Neural cell (in vitro differentiated cells): ENCODE data around the gene AHSG. TPM values are rescaled to one million over a fixed set of nuclear protein-coding genes. Genes with fewer than 3 reads are reported as not detected.

Experiments used
- H2AFZ ChIP-seq: fragments of 200-600, 300-800 bp; sonication (generic), shearing (Covaris generic); 2 replicates; pipeline ENCODE4 v1.6.0; 2014; ENCODE audit warnings: low read depth, mild to moderate bottlenecking, antibody characterized with exemption, low read length, moderate library complexity
- H3F3A ChIP-seq: fragments of 200-600 bp; shearing (Covaris generic); 2 replicates; pipeline ENCODE4 v1.6.1; 2016; ENCODE audit warnings: mild to moderate bottlenecking, moderate library complexity, mixed read lengths, antibody characterized with exemption, low read length; ENCODE audit not compliant: insufficient read depth, poor library complexity, severe bottlenecking
- H3K27ac ChIP-seq: fragments of 200-600, 300-800 bp; sonication (generic), shearing (Covaris generic); 2 replicates; pipeline ENCODE4 v1.5.1; 2014; ENCODE audit warnings: mild to moderate bottlenecking, low read length, moderate library complexity
- H3K27me3 ChIP-seq: fragments of 300-800, 200-600 bp; sonication (generic), shearing (Covaris generic); 2 replicates; pipeline ENCODE4 v1.6.0; 2014; ENCODE audit warnings: mild to moderate bottlenecking, low read depth, low read length, moderate library complexity; ENCODE audit not compliant: insufficient read depth
- H3K36me3 ChIP-seq: fragments of 300-800, 200-600 bp; sonication (generic), shearing (Covaris generic); 2 replicates; pipeline ENCODE4 v1.5.1; 2014; ENCODE audit warnings: mild to moderate bottlenecking, antibody characterized with exemption, low read length, moderate library complexity; ENCODE audit not compliant: insufficient read depth
- H3K4me2 ChIP-seq: fragments of 300-800, 200-600 bp; sonication (generic), shearing (Covaris generic); 2 replicates; pipeline ENCODE4 v1.6.0; 2014; ENCODE audit warnings: mild to moderate bottlenecking, low read length
- H3K4me3 ChIP-seq: fragments of 300-800, 200-600 bp; sonication (generic), shearing (Covaris generic); 2 replicates; pipeline ENCODE4 v1.5.1; 2014; ENCODE audit warnings: mild to moderate bottlenecking, low read length, moderate library complexity
- H3K79me2 ChIP-seq: fragments of 200-600 bp; shearing (Covaris generic); replicated peaks from 2 replicates; pipeline ENCODE4 v1.6.0; 2014; ENCODE audit warnings: mild to moderate bottlenecking, low read length, moderate library complexity; ENCODE audit not compliant: insufficient read depth
- H3K9ac ChIP-seq: fragments of 300-800, 200-600 bp; sonication (generic), shearing (Covaris generic); 2 replicates; pipeline ENCODE4 v1.6.1; 2016; ENCODE audit warnings: mild to moderate bottlenecking, low read length, mixed read lengths
- H3K9me2 ChIP-seq: fragments of 200-600 bp; shearing (Covaris generic); 2 replicates; pipeline ENCODE4 v1.6.1; 2016; ENCODE audit warnings: mild to moderate bottlenecking, low read length, mixed read lengths; ENCODE audit not compliant: insufficient read depth
- H3K9me3 ChIP-seq: fragments of 200-600, 300-800 bp; sonication (generic), shearing (Covaris generic); 2 replicates; pipeline ENCODE4 v1.6.1; 2016; ENCODE audit warnings: mild to moderate bottlenecking, mixed run types, low read length, moderate library complexity, mixed read lengths
- H4K20me1 ChIP-seq: fragments of 200-600 bp; shearing (Covaris generic); 2 replicates; pipeline ENCODE4 v1.6.1; 2016; ENCODE audit warnings: mild to moderate bottlenecking, mixed run types; ENCODE audit not compliant: insufficient read depth
- EP300 ChIP-seq: fragments of 450-650 bp; conservative IDR thresholded peaks from 2 replicates; pipeline ENCODE4 v1.6.1; 2014; ENCODE audit warnings: antibody characterized with exemption, mild to moderate bottlenecking, moderate library complexity; ENCODE audit not compliant: poor library complexity, severe bottlenecking
- EZH2 ChIP-seq: fragments of 200-600, 300-800 bp; shearing (Covaris generic), sonication (generic); IDR thresholded peaks from 2 replicates; pipeline ENCODE4 v1.6.1; 2014; ENCODE audit warnings: antibody characterized with exemption, low read length, borderline replicate concordance, mild to moderate bottlenecking; ENCODE audit not compliant: insufficient read depth, poor library complexity, severe bottlenecking
- MXI1 ChIP-seq: fragments of 450-650 bp; conservative IDR thresholded peaks from 2 replicates; pipeline ENCODE4 v1.6.1; 2014; ENCODE audit warnings: antibody characterized with exemption, mild to moderate bottlenecking; ENCODE audit not compliant: poor library complexity, severe bottlenecking
- POLR2AphosphoS5 ChIP-seq: IDR thresholded peaks from 2 replicates; pipeline ENCODE4 v1.6.1; 2012
- REST ChIP-seq: IDR thresholded peaks from 2 replicates; pipeline ENCODE4 v1.6.1; 2012; ENCODE audit warnings: borderline replicate concordance
- SMC3 ChIP-seq: fragments of 450-650 bp; conservative IDR thresholded peaks from 2 replicates; pipeline ENCODE4 v1.6.1; 2014; ENCODE audit warnings: antibody characterized with exemption, mild to moderate bottlenecking, moderate library complexity; ENCODE audit not compliant: poor library complexity
- TAF1 ChIP-seq: IDR thresholded peaks from 2 replicates; pipeline ENCODE4 v1.6.1; 2012; ENCODE audit warnings: low read depth
- polyA plus RNA-seq: library from polyadenylated mRNA; depleted of rRNA; stranded (reverse); fragments of >200 nt; gene quantifications from 2 replicates; pipeline ENCODE4 v1.2.3, GENCODE V29; 2014

Gene AHSG
- polyA plus RNA-seq, 1 donor from 2014 or later: 0.40 TPM

- H3K9me3 ChIP-seq: no peaks in the 10 kb centered on the region
- H3K4me3 ChIP-seq: no peak overlapping the region
- no peaks in the 10 kb centered on the region for H3K27me3 ChIP-seq
- no peak overlapping the region for H3K9ac ChIP-seq
- H3K9me2 ChIP-seq: no peaks in the 10 kb centered on the region
- H3F3A ChIP-seq: peaks cover 4% of the 10 kb centered on the region
- TF ChIP-seq MXI1: no peak
- no peak for TF ChIP-seq EP300
- TF ChIP-seq SMC3: no peak
- no peak for TF ChIP-seq TAF1
- no peak for TF ChIP-seq POLR2AphosphoS5
- H2AFZ ChIP-seq: no peak overlapping the region
- H3K79me2 ChIP-seq: no peaks in the 10 kb centered on the region
- H3K27ac ChIP-seq: peak overlapping the region; percentile 85
- no peaks in the 10 kb centered on the region for H4K20me1 ChIP-seq
- no peak overlapping the region for H3K4me2 ChIP-seq
- no peaks in the 10 kb centered on the region for H3K36me3 ChIP-seq
Observed at GRCh38 chr3:186664506-186664905, 51.6 kb downstream of the AHSG start.

GRCh38 chr3:186665625-186666188, 52.8 kb downstream of the AHSG start, which contains the start of gene HRG:
Gene HRG, plus strand, starts transcription at chr3:186666014. Its CDS starts 18 bp downstream, at chr3:186666032.
- peak within 1 kb of the TSS; percentile 49 for H3K9ac ChIP-seq
- H3K27ac ChIP-seq: peak within 1 kb of the TSS; percentile 85
- no peaks in the 10 kb centered on the region for H3K9me2 ChIP-seq
- no peaks in the 10 kb centered on the region for H3K9me3 ChIP-seq
- H2AFZ ChIP-seq: no peak within 1 kb of the TSS
- H3K4me3 ChIP-seq: no peak within 1 kb of the TSS
- H4K20me1 ChIP-seq: no peaks in the 10 kb centered on the region
- no peaks in the 10 kb centered on the region for H3K79me2 ChIP-seq
- peaks cover 4% of the 10 kb centered on the region for H3F3A ChIP-seq
- H3K27me3 ChIP-seq: no peaks in the 10 kb centered on the region
- peak; percentile 82 for TF ChIP-seq POLR2AphosphoS5
- peak; percentile 22 for TF ChIP-seq SMC3
- TF ChIP-seq REST: no peak
- TF ChIP-seq EP300: peak; percentile 93
- no peaks in the 10 kb centered on the region for H3K36me3 ChIP-seq
- no peak within 1 kb of the TSS for H3K4me2 ChIP-seq

- no peak overlapping the region for H2AFZ ChIP-seq
- TF ChIP-seq EZH2 (no peak), POLR2AphosphoS5 (no peak), EP300 (no peak)
- H3K27me3 ChIP-seq: no peaks in the 10 kb centered on the region
- H3F3A ChIP-seq: peaks cover 4% of the 10 kb centered on the region
- no peak overlapping the region for H3K9ac ChIP-seq
- no peak overlapping the region for H3K4me2 ChIP-seq
- no peak overlapping the region for H3K27ac ChIP-seq
- no peaks in the 10 kb centered on the region for H3K79me2 ChIP-seq
- no peaks in the 10 kb centered on the region for H3K36me3 ChIP-seq
- no peaks in the 10 kb centered on the region for H3K9me3 ChIP-seq
- H4K20me1 ChIP-seq: no peaks in the 10 kb centered on the region
- no peaks in the 10 kb centered on the region for H3K9me2 ChIP-seq
- H3K4me3 ChIP-seq: no peak overlapping the region
Observed at GRCh38 chr3:186668426-186668825, 55.6 kb downstream of the AHSG start.
